ENCODE measurements around the gene UFD1. TPM values are rescaled to one million over a fixed set of nuclear protein-coding genes. Genes with fewer than 3 reads are reported as not detected.

The UFD1 gene
- total RNA-seq, 1 experiment from 2014 or later = 74.4 TPM

DNA sequence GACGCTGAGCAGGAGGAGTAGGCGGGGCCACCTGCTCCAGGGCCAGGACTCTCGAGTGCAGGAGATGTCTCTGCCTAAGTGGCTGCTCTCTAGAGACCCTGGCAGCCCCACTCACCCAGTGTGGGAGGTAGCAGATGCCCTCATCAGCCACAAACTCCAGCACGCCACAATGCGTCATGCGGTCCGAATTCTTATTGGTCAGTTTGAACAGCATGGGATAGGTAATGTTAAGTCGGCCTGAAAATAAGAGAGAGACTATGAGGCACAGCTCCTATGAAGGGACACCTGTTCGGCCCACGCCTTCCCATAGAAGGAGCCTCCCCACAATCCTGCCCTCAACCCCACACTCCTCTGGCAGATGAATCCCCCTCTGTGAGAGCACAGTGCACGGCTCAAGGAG lies 7.4 kb downstream of the UFD1 start:
- Histone ChIP-seq H4K5ac (ENCODE audit: insufficient read length, low read depth, low read length) (no peak overlapping the region), H2BK5ac (ENCODE audit: insufficient read length, low read length) (no peak overlapping the region), H3K18ac (ENCODE audit: insufficient read length, low read depth, low read length) (no peak overlapping the region), H4K20me1 (ENCODE audit: control insufficient read depth, insufficient read depth, insufficient read length) (no peaks in the 10 kb centered on the region), H4K8ac (replicated peaks; ENCODE audit: insufficient read length, low read depth, low read length) (no peak overlapping the region), H3K23ac (ENCODE audit: insufficient read length, low read depth, low read length) (no peak overlapping the region), H3K4me2 (ENCODE audit: insufficient read depth, insufficient read length, low read length) (no peak overlapping the region), H3K79me1 (ENCODE audit: insufficient read depth, low read depth, low read length, poor library complexity, severe bottlenecking) (peaks cover 3% of the 10 kb centered on the region), H3K23me2 (ENCODE audit: insufficient read length, low read depth, low read length, poor library complexity, severe bottlenecking) (no peaks in the 10 kb centered on the region), H4K91ac (ENCODE audit: insufficient read length, low read depth, low read length) (no peak overlapping the region), H2AFZ (ENCODE audit: low read length) (no peak overlapping the region), H3K9ac (ENCODE audit: extremely low read depth, insufficient read length, low read length) (no peak overlapping the region), H3K56ac (ENCODE audit: insufficient read length, low read depth, low read length) (no peak overlapping the region), H3K4ac (ENCODE audit: low read depth, low read length) (no peak overlapping the region), H3K14ac (ENCODE audit: insufficient read depth, low read length) (no peak overlapping the region), H2BK15ac (ENCODE audit: low read depth, low read length) (no peak overlapping the region), H3K79me2 (ENCODE audit: insufficient read depth, low read length) (peaks cover 2% of the 10 kb centered on the region; the same call in 1 of the 2 replicates), H2BK12ac (ENCODE audit: insufficient read length, low read depth, low read length) (no peak overlapping the region), H3K27me3 (ENCODE audit: insufficient read depth, low read length) (no peaks in the 10 kb centered on the region), H3K27ac (ENCODE audit: insufficient read length, low read depth, low read length) (no peak overlapping the region), H2BK120ac (ENCODE audit: low read depth, low read length, poor library complexity, severe bottlenecking) (no peak overlapping the region), H2BK20ac (ENCODE audit: low read depth, low read length, poor library complexity, severe bottlenecking) (no peak overlapping the region), H3T11ph (ENCODE audit: low read length) (no peak overlapping the region), H2AK5ac (ENCODE audit: insufficient read length, low read length) (no peak overlapping the region), H3K4me1 (ENCODE audit: insufficient read depth, low read length) (no peaks in the 10 kb centered on the region), H3K9me3 (ENCODE audit: control insufficient read depth, low read depth, low read length) (no peaks in the 10 kb centered on the region)
- TF ChIP-seq, protein P1, sequence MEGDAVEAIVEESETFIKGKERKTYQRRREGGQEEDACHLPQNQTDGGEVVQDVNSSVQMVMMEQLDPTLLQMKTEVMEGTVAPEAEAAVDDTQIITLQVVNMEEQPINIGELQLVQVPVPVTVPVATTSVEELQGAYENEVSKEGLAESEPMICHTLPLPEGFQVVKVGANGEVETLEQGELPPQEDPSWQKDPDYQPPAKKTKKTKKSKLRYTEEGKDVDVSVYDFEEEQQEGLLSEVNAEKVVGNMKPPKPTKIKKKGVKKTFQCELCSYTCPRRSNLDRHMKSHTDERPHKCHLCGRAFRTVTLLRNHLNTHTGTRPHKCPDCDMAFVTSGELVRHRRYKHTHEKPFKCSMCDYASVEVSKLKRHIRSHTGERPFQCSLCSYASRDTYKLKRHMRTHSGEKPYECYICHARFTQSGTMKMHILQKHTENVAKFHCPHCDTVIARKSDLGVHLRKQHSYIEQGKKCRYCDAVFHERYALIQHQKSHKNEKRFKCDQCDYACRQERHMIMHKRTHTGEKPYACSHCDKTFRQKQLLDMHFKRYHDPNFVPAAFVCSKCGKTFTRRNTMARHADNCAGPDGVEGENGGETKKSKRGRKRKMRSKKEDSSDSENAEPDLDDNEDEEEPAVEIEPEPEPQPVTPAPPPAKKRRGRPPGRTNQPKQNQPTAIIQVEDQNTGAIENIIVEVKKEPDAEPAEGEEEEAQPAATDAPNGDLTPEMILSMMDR (conservative IDR thresholded peaks at IDR 0.05) = no peak
- no peaks in the 10 kb centered on the region for H3K4me1 Mint-ChIP-seq
- no CpG with 5 or more reads among the region's 11 CpGs for WGBS (ENCODE audit: extremely low coverage, insufficient read length, low lambda C conversion rate)
- no peak overlapping the region for H3K4me3 Mint-ChIP-seq
- no peaks in the 10 kb centered on the region; a peak in 1 of 5 replicates for H3K9me3 Mint-ChIP-seq
- peaks cover 46 to 80% (median 70%) of the 10 kb centered on the region in 3 experiments; a peak in 6 of 7 replicates for H3K36me3 Mint-ChIP-seq (ENCODE audit: insufficient read depth in 1 of 3, low read depth in 3 of 3)
- DNase-seq = no peak
- H3K27me3 Mint-ChIP-seq (ENCODE audit: low read depth) = no peaks in the 10 kb centered on the region
- no peak overlapping the region for H3K27ac Mint-ChIP-seq

Data from H9 (cell line).